ENCODE measurements around the gene TTC38.
"Not testable (repeated sequence)": the region's sequence is repeated elsewhere in the genome, so short reads cannot be mapped to it uniquely, and the experiment has no call there.

TTC38 gene

DNA sequence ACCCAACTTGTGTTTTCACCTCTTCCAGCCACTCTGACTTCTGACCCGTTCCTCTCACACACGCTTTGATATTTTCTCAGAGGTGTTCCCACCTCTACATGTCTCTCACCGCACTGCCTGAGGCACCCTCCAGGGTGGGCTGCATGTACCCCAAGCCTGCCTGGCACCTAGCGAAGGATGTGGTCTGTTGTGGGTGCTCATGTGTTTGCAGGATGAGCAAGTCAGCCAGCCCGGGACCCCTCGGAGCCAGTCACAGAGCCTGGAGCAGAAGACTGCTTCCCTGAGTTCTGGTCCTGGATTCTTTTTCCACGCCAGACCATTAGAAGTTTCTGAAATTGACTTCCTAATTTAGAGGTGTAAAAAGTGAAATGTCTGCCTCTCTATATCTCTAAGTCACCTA lies 32.7 kb downstream of the TTC38 start:
- no peak for DNase-seq (ENCODE audit: low spot score)
- TF ChIP-seq, protein P1, sequence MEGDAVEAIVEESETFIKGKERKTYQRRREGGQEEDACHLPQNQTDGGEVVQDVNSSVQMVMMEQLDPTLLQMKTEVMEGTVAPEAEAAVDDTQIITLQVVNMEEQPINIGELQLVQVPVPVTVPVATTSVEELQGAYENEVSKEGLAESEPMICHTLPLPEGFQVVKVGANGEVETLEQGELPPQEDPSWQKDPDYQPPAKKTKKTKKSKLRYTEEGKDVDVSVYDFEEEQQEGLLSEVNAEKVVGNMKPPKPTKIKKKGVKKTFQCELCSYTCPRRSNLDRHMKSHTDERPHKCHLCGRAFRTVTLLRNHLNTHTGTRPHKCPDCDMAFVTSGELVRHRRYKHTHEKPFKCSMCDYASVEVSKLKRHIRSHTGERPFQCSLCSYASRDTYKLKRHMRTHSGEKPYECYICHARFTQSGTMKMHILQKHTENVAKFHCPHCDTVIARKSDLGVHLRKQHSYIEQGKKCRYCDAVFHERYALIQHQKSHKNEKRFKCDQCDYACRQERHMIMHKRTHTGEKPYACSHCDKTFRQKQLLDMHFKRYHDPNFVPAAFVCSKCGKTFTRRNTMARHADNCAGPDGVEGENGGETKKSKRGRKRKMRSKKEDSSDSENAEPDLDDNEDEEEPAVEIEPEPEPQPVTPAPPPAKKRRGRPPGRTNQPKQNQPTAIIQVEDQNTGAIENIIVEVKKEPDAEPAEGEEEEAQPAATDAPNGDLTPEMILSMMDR (IDR thresholded peaks at IDR 0.05; ENCODE audit: extremely low read depth, missing control alignments) = no peak

DNA sequence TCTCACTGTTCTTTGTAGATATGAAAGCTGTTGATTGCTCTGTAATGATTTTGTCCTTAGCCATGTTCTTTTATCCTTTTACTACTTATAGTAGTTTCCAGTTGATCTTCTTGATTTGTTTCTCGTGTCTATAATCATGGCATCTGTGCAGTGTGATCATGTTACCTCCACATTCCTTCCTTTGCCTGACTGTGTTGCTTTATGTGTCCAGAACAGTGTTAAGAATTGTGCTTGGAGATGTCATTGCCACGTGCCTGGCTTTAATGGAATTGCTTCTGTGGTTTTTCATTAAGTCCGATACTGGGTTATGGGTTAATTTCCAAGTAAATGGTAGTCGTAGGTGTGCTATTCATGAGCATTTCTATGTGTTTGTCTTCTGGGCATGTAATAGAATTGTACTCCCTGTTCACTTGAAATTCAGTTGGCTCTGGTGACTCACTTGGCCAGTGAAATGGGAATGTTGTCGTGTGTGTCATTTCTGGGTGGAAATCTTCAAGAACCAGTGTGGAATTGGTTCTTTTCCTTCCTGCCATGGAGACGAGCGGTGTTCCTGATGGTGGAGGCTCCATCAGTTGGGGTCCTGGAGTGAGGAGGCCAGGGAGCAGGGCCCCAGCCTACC lies 35.6 kb downstream of the TTC38 start:
- TF ChIP-seq, protein P1 (IDR thresholded peaks at IDR 0.05; ENCODE audit: extremely low read depth, missing control alignments) = no peak
- DNase-seq (ENCODE audit: low spot score) = no peak

DNA sequence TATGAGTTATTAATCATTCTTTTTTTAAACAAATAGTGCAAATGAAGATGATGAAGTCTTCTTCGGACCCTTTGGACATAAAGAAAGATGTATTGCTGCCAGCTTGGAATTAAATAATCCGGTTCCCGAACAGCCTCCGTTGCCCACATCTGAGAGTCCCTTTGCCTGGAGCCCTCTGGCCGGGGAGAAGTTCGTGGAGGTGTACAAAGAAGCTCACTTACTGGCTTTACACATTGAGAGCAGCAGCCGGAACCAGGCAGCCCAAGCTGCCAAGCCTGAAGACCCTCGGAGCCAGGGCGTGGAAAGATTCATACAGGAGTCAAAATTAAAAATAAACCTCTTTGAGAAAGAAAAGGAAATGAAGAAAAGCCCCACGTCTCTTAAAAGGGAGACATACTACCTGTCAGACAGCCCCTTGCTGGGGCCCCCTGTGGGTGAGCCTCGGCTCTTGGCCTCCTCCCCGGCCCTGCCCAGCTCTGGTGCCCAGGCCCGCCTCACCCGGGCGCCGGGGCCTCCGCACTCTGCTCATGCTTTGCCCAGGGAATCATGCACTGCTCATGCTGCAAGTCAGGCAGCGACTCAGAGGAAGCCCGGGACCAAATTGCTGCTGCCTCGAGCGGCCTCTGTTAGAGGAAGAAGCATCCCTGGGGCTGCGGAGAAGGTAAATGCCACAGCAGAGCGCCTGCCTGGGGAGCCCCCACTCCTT lies 40.6 kb downstream of the TTC38 start:
- DNase-seq (ENCODE audit: low spot score) = no peak
- TF ChIP-seq, protein P1 (IDR thresholded peaks at IDR 0.05; ENCODE audit: extremely low read depth, missing control alignments) = no peak

DNA sequence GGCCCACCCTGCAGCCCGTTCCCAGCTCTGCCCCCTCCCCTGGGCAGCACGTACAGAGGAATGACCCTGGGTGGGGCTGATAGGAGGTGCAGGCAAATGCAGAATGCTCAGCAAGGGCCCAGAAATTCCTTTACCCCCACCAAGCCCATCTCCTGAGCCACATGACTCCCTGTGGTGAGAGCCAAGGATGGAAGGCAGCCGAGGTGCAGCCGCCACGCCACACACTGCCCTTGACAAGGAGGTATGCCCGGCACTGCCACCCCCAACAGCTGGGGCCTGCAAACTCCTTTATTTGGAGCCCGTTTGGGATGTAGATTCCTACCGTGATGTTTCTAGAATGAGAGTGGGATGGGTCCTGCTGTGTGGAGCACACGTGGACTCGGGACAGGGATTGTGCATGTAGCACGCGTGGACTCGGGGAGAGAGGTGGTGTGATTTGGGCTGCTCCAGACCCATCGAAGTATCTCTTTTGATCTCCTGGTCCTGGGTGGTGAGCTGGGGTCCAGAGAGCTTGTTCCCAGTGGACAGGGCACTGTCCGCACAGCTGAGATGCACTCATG lies 41.8 kb downstream of the TTC38 start:
- TF ChIP-seq, protein P1 (IDR thresholded peaks at IDR 0.05; ENCODE audit: extremely low read depth, missing control alignments) = no peak
- DNase-seq (ENCODE audit: low spot score) = no peak

DNA sequence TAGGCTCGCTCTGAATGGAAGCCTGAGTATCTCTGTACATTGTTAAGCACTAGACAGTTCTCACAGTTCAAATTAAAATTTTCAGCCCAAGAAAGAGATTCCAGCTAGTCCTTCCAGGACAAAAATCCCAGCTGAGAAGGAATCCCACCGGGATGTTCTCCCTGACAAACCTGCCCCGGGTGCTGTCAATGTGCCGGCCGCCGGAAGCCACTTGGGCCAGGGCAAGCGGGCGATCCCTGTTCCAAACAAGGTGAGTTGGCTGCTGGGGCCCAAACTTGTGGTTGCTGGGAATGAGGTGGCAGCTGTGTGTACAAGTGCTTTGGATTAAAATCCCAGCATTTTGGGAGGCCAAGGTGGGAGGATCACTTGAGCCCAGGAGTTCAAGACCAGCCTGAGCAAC lies 44.2 kb downstream of the TTC38 start:
- no peak for DNase-seq (ENCODE audit: low spot score)
- TF ChIP-seq, protein P1 (IDR thresholded peaks at IDR 0.05; ENCODE audit: extremely low read depth, missing control alignments) = no peak

DNA sequence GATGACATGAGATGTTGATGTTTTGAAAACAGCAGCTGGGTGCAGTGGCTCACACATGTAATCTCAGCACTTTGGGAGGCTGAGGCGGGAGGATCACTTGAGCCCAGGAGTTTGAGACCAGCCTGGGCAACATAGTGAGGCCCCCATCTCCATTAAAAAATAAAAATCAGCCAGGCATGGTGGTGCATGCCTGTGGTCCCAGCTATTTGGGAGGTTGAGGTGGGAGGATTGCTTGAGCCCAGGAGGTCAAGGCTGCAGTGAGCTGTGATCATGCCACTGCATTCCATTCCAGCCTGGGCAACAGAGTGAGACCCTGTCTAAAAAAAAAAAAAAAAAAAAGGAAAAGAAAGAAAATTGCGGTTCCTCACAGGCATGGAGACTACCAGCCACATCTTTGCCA lies 45.0 kb downstream of the TTC38 start:
- DNase-seq (ENCODE audit: low spot score) = not testable (repeated sequence)

DNA sequence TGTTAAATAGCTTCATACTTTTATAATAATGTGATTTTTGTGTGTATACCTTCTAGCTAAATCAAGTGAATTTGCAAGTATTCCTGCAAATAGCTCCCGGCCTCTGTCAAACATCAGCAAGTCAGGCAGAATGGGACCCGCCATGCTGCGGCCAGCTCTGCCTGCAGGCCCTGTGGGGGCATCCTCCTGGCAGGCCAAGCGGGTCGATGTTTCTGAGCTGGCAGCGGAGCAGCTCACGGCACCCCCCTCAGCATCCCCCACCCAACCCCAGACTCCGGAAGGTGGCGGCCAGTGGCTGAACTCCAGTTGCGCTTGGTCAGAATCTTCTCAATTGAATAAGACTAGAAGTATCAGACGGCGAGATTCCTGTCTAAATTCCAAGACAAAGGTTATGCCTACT lies 48.2 kb downstream of the TTC38 start:
- no peak for DNase-seq (ENCODE audit: low spot score)
- TF ChIP-seq, protein P1 (IDR thresholded peaks at IDR 0.05; ENCODE audit: extremely low read depth, missing control alignments) = no peak
